ENCODE measurements around the gene SCFD1. TPM values are rescaled to one million over a fixed set of nuclear protein-coding genes. Genes with fewer than 3 reads are reported as not detected.
"Not testable (repeated sequence)": the region's sequence is repeated elsewhere in the genome, so short reads cannot be mapped to it uniquely, and the experiment has no call there.

SCFD1 gene
- total and polyA plus RNA-seq, 4 donors: 24.6 to 82.1 (median 52.6) TPM

- WGBS: 83% methylated on average over 2 of the region's 2 CpGs
- DNase-seq (ENCODE audit: low spot score): no peak
- no peaks in the 10 kb centered on the region for H3K4me1 ChIP-seq (ENCODE audit: control insufficient read depth in 4 of 4, insufficient read depth in 4 of 4, low read length in 3 of 4)
These were observed 48.2 kb upstream of the SCFD1 start for GRCh38 chr14:30573966-30574365.

DNA sequence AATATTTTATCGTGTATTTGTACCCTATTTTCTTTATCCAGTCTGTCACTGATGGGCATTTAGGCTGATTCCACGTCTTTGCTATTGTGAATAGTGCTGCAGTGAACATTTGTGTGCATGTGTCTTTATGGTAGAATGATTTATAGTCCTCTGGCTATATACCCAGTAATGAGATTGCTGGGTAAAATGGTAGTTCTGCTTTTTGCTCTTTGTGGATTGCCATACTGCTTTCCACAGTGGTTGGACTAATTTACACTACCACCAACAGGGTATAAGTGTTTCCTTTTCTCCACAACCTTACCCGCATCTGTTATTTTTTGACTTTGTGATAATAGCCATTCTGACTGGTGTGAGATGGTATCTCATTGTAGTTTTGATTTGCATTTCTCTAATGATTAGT, 47.3 kb upstream of the SCFD1 start:
- not testable (repeated sequence) for H3K27ac ChIP-seq (ENCODE audit: low read depth in 1 of 2, low read length in 2 of 2); H3K27me3 ChIP-seq (ENCODE audit: control insufficient read depth in 4 of 4, insufficient read depth in 4 of 4, low read length in 3 of 4); H3K36me3 ChIP-seq (ENCODE audit: control insufficient read depth in 4 of 4, insufficient read depth in 3 of 4, low read depth in 1 of 4, low read length in 3 of 4); H3K4me1 ChIP-seq (ENCODE audit: control insufficient read depth in 4 of 4, insufficient read depth in 4 of 4, low read length in 3 of 4); H3K9me3 ChIP-seq (ENCODE audit: control insufficient read depth in 4 of 4, low read length in 3 of 4); DNase-seq (ENCODE audit: low spot score); H3K4me3 ChIP-seq (ENCODE audit: low read depth in 1 of 3, low read length in 3 of 3); H3K9ac ChIP-seq (ENCODE audit: low read depth in 1 of 2, low read length in 2 of 2)
- WGBS: 94% methylated on average over 3 of the region's 3 CpGs

More at GRCh38 chr14:30573966-30574365, 48.2 kb upstream of the SCFD1 start:
- Histone ChIP-seq H3K27ac (ENCODE audit: low read depth in 1 of 2, low read length in 2 of 2) (no peak overlapping the region), H3K4me3 (ENCODE audit: low read depth in 1 of 3, low read length in 3 of 3) (no peak overlapping the region), H3K36me3 (ENCODE audit: control insufficient read depth in 4 of 4, insufficient read depth in 3 of 4, low read depth in 1 of 4, low read length in 3 of 4) (no peaks in the 10 kb centered on the region), H3K27me3 (ENCODE audit: control insufficient read depth in 4 of 4, insufficient read depth in 4 of 4, low read length in 3 of 4) (no peaks in the 10 kb centered on the region), H3K9ac (ENCODE audit: low read depth in 1 of 2, low read length in 2 of 2) (no peak overlapping the region), H3K9me3 (ENCODE audit: control insufficient read depth in 4 of 4, low read length in 3 of 4) (no peaks in the 10 kb centered on the region)
- TF ChIP-seq NR2F2 (IDR thresholded peaks at IDR 0.05): no peak
- no peak for TF ChIP-seq GABPA (IDR thresholded peaks at IDR 0.05 in 1 of 2, conservative IDR thresholded peaks at IDR 0.05 in 1 of 2)

- H3K36me3 ChIP-seq (ENCODE audit: control insufficient read depth in 4 of 4, insufficient read depth in 3 of 4, low read depth in 1 of 4, low read length in 3 of 4); H3K4me1 ChIP-seq (ENCODE audit: control insufficient read depth in 4 of 4, insufficient read depth in 4 of 4, low read length in 3 of 4); H3K27me3 ChIP-seq (ENCODE audit: control insufficient read depth in 4 of 4, insufficient read depth in 4 of 4, low read length in 3 of 4); DNase-seq (ENCODE audit: low spot score); H3K9me3 ChIP-seq (ENCODE audit: control insufficient read depth in 4 of 4, low read length in 3 of 4); H3K4me3 ChIP-seq (ENCODE audit: low read depth in 1 of 3, low read length in 3 of 3); H3K27ac ChIP-seq (ENCODE audit: low read depth in 1 of 2, low read length in 2 of 2); H3K9ac ChIP-seq (ENCODE audit: low read depth in 1 of 2, low read length in 2 of 2): not testable (repeated sequence)
- 99% methylated on average over 1 of the region's 1 CpG for WGBS
These were observed 45.8 kb upstream of the SCFD1 start for GRCh38 chr14:30576333-30576732.

DNA sequence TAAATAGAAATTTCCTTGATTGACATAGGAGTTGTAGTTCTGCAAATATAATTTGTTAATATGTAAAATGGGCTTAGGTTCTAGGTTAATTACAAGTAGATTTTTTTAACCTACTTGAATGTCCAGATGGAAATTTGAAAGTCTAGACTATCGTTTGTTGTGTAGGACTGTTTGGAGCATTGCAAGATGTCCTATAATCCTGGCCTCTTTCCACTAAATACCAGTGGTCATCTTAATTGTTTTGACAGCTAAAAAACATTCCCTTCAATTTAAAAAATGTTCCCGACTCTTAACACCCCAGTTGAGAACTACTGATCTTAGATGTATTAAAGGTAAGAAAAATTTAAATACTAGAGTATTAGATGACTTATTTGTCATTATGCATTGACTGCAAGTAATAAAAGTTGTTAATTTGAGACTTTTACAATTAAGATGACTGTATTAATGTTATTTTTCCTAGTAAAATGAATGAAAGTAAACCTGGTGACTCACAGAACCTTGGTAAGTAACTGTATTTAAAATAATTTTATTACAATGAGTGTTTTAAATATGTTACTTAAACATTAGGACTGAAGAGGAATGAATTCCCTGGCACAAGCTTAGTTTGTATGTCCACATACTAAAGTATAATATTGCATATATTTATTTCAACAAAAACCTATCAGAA, 41.4 kb upstream of the SCFD1 start:
- TF ChIP-seq NR2F2 (IDR thresholded peaks at IDR 0.05): no peak
- TF ChIP-seq EGR1 (IDR thresholded peaks at IDR 0.05; ENCODE audit: low read depth in 2 of 2): no peak
- no peak for TF ChIP-seq MAX (IDR thresholded peaks at IDR 0.05)
- TF ChIP-seq HNF4G (IDR thresholded peaks at IDR 0.05): no peak
- no peak for TF ChIP-seq JUND (IDR thresholded peaks at IDR 0.05)
- no peak for TF ChIP-seq FOXA2 (IDR thresholded peaks at IDR 0.05)
- TF ChIP-seq GABPA (IDR thresholded peaks at IDR 0.05 in 1 of 2, conservative IDR thresholded peaks at IDR 0.05 in 1 of 2): no peak
- TF ChIP-seq, protein P1, sequence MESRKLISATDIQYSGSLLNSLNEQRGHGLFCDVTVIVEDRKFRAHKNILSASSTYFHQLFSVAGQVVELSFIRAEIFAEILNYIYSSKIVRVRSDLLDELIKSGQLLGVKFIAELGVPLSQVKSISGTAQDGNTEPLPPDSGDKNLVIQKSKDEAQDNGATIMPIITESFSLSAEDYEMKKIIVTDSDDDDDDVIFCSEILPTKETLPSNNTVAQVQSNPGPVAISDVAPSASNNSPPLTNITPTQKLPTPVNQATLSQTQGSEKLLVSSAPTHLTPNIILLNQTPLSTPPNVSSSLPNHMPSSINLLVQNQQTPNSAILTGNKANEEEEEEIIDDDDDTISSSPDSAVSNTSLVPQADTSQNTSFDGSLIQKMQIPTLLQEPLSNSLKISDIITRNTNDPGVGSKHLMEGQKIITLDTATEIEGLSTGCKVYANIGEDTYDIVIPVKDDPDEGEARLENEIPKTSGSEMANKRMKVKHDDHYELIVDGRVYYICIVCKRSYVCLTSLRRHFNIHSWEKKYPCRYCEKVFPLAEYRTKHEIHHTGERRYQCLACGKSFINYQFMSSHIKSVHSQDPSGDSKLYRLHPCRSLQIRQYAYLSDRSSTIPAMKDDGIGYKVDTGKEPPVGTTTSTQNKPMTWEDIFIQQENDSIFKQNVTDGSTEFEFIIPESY (IDR thresholded peaks at IDR 0.05): no peak
- no peak for TF ChIP-seq TAF1 (conservative IDR thresholded peaks at IDR 0.05)
- TF ChIP-seq HNF4A (conservative IDR thresholded peaks at IDR 0.05): no peak
- TF ChIP-seq RAD21 (IDR thresholded peaks at IDR 0.05): no peak
- TF ChIP-seq SP1 (IDR thresholded peaks at IDR 0.05): no peak
- no peak for TF ChIP-seq RXRA (IDR thresholded peaks at IDR 0.05)
- TF ChIP-seq, protein P2, sequence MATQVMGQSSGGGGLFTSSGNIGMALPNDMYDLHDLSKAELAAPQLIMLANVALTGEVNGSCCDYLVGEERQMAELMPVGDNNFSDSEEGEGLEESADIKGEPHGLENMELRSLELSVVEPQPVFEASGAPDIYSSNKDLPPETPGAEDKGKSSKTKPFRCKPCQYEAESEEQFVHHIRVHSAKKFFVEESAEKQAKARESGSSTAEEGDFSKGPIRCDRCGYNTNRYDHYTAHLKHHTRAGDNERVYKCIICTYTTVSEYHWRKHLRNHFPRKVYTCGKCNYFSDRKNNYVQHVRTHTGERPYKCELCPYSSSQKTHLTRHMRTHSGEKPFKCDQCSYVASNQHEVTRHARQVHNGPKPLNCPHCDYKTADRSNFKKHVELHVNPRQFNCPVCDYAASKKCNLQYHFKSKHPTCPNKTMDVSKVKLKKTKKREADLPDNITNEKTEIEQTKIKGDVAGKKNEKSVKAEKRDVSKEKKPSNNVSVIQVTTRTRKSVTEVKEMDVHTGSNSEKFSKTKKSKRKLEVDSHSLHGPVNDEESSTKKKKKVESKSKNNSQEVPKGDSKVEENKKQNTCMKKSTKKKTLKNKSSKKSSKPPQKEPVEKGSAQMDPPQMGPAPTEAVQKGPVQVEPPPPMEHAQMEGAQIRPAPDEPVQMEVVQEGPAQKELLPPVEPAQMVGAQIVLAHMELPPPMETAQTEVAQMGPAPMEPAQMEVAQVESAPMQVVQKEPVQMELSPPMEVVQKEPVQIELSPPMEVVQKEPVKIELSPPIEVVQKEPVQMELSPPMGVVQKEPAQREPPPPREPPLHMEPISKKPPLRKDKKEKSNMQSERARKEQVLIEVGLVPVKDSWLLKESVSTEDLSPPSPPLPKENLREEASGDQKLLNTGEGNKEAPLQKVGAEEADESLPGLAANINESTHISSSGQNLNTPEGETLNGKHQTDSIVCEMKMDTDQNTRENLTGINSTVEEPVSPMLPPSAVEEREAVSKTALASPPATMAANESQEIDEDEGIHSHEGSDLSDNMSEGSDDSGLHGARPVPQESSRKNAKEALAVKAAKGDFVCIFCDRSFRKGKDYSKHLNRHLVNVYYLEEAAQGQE (IDR thresholded peaks at IDR 0.05): no peak
- TF ChIP-seq FOXA1 (IDR thresholded peaks at IDR 0.05): no peak
- no peak overlapping the region for H3K4me3 ChIP-seq (ENCODE audit: low read depth in 1 of 3, low read length in 3 of 3)
- no peaks in the 10 kb centered on the region for H3K4me1 ChIP-seq (ENCODE audit: control insufficient read depth in 4 of 4, insufficient read depth in 4 of 4, low read length in 3 of 4)
- H3K27ac ChIP-seq (ENCODE audit: low read depth in 1 of 2, low read length in 2 of 2): no peak overlapping the region
- no peaks in the 10 kb centered on the region for H3K36me3 ChIP-seq (ENCODE audit: control insufficient read depth in 4 of 4, insufficient read depth in 3 of 4, low read depth in 1 of 4, low read length in 3 of 4)
- no peak for DNase-seq (ENCODE audit: low spot score)
- H3K9me3 ChIP-seq (ENCODE audit: control insufficient read depth in 4 of 4, low read length in 3 of 4): no peaks in the 10 kb centered on the region
- 94% methylated on average over 2 of the region's 2 CpGs for WGBS
- H3K9ac ChIP-seq (ENCODE audit: low read depth in 1 of 2, low read length in 2 of 2): no peak overlapping the region
- H3K27me3 ChIP-seq (ENCODE audit: control insufficient read depth in 4 of 4, insufficient read depth in 4 of 4, low read length in 3 of 4): no peaks in the 10 kb centered on the region
